RKO (cell line): ENCODE data around the gene PPP1CA.
A peak's percentile ranks its signal among the peaks of the same experiment; 100 is the strongest.
"Not testable (repeated sequence)": the region's sequence is repeated elsewhere in the genome, so short reads cannot be mapped to it uniquely, and the experiment has no call there.

Experiments
- DNase-seq: peaks from one replicate; pipeline ENCODE4 v3.0.0-alpha.2; 2016; ENCODE audit warnings: low spot score

The PPP1CA gene

GRCh38 chr11:67402192-67402839 is 658 bp upstream of the PPP1CA start:
- DNase-seq = not testable (repeated sequence)

- DNase-seq = no peak
These were observed 640 bp downstream of the PPP1CA start for GRCh38 chr11:67400942-67401494.

GRCh38 chr11:67400251-67400941 is 1.3 kb downstream of the PPP1CA start:
- peak; percentile 74 for DNase-seq

GRCh38 chr11:67398661-67399563 is 2.7 kb downstream of the PPP1CA start:
- no peak for DNase-seq

- no peak for DNase-seq
These were observed 3.5 kb downstream of the PPP1CA start for GRCh38 chr11:67397986-67398660.

GRCh38 chr11:67397536-67397935 is 4.1 kb downstream of the PPP1CA start:
- no peak for DNase-seq

- no peak for DNase-seq
These were observed 4.9 kb downstream of the PPP1CA start for GRCh38 chr11:67396587-67397389.

- no peak for DNase-seq
These were observed 5.4 kb downstream of the PPP1CA start for GRCh38 chr11:67396259-67396581.

GRCh38 chr11:67395555-67396258 is 6.0 kb downstream of the PPP1CA start:
- no peak for DNase-seq

- DNase-seq = no peak
These were observed 7.7 kb downstream of the PPP1CA start for GRCh38 chr11:67393990-67394389.

GRCh38 chr11:67393437-67393836 is 8.2 kb downstream of the PPP1CA start:
- no peak for DNase-seq

GRCh38 chr11:67392183-67392715 is 9.4 kb downstream of the PPP1CA start:
- DNase-seq = peak; percentile 40

GRCh38 chr11:67391304-67392182 is 10.1 kb downstream of the PPP1CA start, which contains the start of gene RAD9A:
RAD9A (plus strand) TSS chr11:67391986; CDS start chr11:67392045, 59 bp downstream.
- DNase-seq = peak; percentile 95

GRCh38 chr11:67390947-67391303 is 10.7 kb downstream of the PPP1CA start:
- no peak for DNase-seq

- DNase-seq = no peak
These were observed 12.2 kb downstream of the PPP1CA start for GRCh38 chr11:67389477-67389876.

- no peak for DNase-seq
These were observed 14.1 kb downstream of the PPP1CA start for GRCh38 chr11:67387518-67387917.

GRCh38 chr11:67387069-67387468 is 14.6 kb downstream of the PPP1CA start:
- no peak for DNase-seq

- no peak for DNase-seq
These were observed 16.7 kb downstream of the PPP1CA start for GRCh38 chr11:67384851-67385366.
